CD14-positive monocyte (primary cell): ENCODE data around the gene KRTAP23-1. TPM values are rescaled to one million over a fixed set of nuclear protein-coding genes. Genes with fewer than 3 reads are reported as not detected.

Experiments
- DNase-seq, 3 donors: peaks; one replicate each; pipeline ENCODE4 v3.0.0-alpha.2; 2011 to 2022
- H2AFZ ChIP-seq: 2 replicates; pipeline ENCODE4 v1.6.0; 2012; ENCODE audit warnings: mild to moderate bottlenecking, low read depth, low read length, inconsistent platforms; ENCODE audit not compliant: insufficient read depth, poor library complexity, severe bottlenecking
- H3K27ac ChIP-seq, 2 donors: 1 replicate in 1 of 2; 2 replicates in 1 of 2; pipeline ENCODE4 v1.5.1; 2012 to 2013; ENCODE audit warnings: low read length in 2 of 2, control low read depth in 1 of 2, inconsistent platforms in 1 of 2, low read depth in 1 of 2, mild to moderate bottlenecking in 1 of 2
- H3K27me3 ChIP-seq, 2 donors: one replicate each; pipeline versions ENCODE4 v1.6.0 to v1.6.1; 2011 to 2013; ENCODE audit warnings: low read length in 2 of 2; ENCODE audit not compliant: control insufficient read depth in 2 of 2, insufficient read depth in 2 of 2
- H3K36me3 ChIP-seq, 2 donors: replicated peaks in 1 of 2; 1 replicate in 1 of 2; 2 replicates in 1 of 2; pipeline versions ENCODE4 v1.5.1 to v1.6.1; 2012 to 2013; ENCODE audit warnings: low read length in 2 of 2, control low read depth in 1 of 2, inconsistent platforms in 1 of 2, mild to moderate bottlenecking in 1 of 2; ENCODE audit not compliant: insufficient read depth in 2 of 2, control insufficient read depth in 1 of 2
- H3K4me1 ChIP-seq, 2 donors: 1 replicate in 1 of 2; 2 replicates in 1 of 2; pipeline versions ENCODE4 v1.5.1 to v1.6.1; 2012 to 2013; ENCODE audit warnings: low read length in 2 of 2, control low read depth in 1 of 2, inconsistent platforms in 1 of 2, mild to moderate bottlenecking in 1 of 2, moderate library complexity in 1 of 2; ENCODE audit not compliant: insufficient read depth in 2 of 2, control insufficient read depth in 1 of 2
- H3K4me2 ChIP-seq: replicated peaks from 2 replicates; pipeline ENCODE3; 2012; ENCODE audit warnings: low read length, moderate library complexity, mild to moderate bottlenecking; ENCODE audit not compliant: poor library complexity, severe bottlenecking; ENCODE audit errors: extremely low read depth
- H3K4me3 ChIP-seq, 3 experiments: fragments of 200-600 bp in 1 of 3; sonication (generic) in 1 of 3; replicated peaks in 1 of 3; 1 replicate in 2 of 3; 2 replicates in 1 of 3; pipeline ENCODE4 v1.5.1; 2011 to 2013; ENCODE audit warnings: low read length in 3 of 3, mild to moderate bottlenecking in 3 of 3, control low read depth in 2 of 3, low read depth in 2 of 3, inconsistent platforms in 1 of 3, moderate library complexity in 1 of 3
- H3K79me2 ChIP-seq: 2 replicates; pipeline ENCODE4 v1.6.0; 2012; ENCODE audit warnings: mild to moderate bottlenecking, control low read depth, inconsistent platforms, low read length, moderate library complexity; ENCODE audit not compliant: insufficient read depth
- H3K9ac ChIP-seq: 2 replicates; pipeline ENCODE4 v1.6.0; 2017; ENCODE audit warnings: low read length, mild to moderate bottlenecking; ENCODE audit not compliant: insufficient read depth, poor library complexity, severe bottlenecking
- H3K9me3 ChIP-seq, 2 donors: replicated peaks in 1 of 2; 1 replicate in 1 of 2; 2 replicates in 1 of 2; pipeline versions ENCODE4 v1.5.1 to v1.6.1; 2012 to 2013; ENCODE audit warnings: low read length in 2 of 2, control low read depth in 1 of 2; ENCODE audit not compliant: control insufficient read depth in 1 of 2, insufficient read depth in 1 of 2
- H4K20me1 ChIP-seq: 2 replicates; pipeline ENCODE4 v1.6.0; 2012; ENCODE audit warnings: mild to moderate bottlenecking, low read length, control low read depth, moderate library complexity; ENCODE audit not compliant: insufficient read depth
- H3K27ac Mint-ChIP-seq, 7 donors: one replicate each; pipeline ENCODE4 v1.8.0; 2020; ENCODE audit warnings: mild to moderate bottlenecking in 7 of 7, mixed read lengths in 7 of 7, moderate library complexity in 6 of 7, inconsistent platforms in 2 of 7
- H3K27me3 Mint-ChIP-seq, 3 donors: one replicate each; pipeline ENCODE4 v1.8.0; 2021 to 2022; ENCODE audit warnings: low read depth in 3 of 3, mild to moderate bottlenecking in 3 of 3, mixed read lengths in 3 of 3, moderate library complexity in 3 of 3, inconsistent platforms in 1 of 3
- H3K36me3 Mint-ChIP-seq, 2 donors: one replicate each; pipeline ENCODE4 v1.8.0; 2020; ENCODE audit warnings: mixed read lengths in 2 of 2, inconsistent platforms in 1 of 2, mild to moderate bottlenecking in 1 of 2
- H3K4me1 Mint-ChIP-seq: one replicate; pipeline ENCODE4 v1.8.0; 2020; ENCODE audit warnings: mild to moderate bottlenecking, mixed read lengths
- H3K4me3 Mint-ChIP-seq, 2 donors: one replicate each; pipeline ENCODE4 v1.8.0; 2020; ENCODE audit warnings: mild to moderate bottlenecking in 2 of 2, mixed read lengths in 2 of 2, moderate library complexity in 1 of 2
- H3K9me3 Mint-ChIP-seq, 7 donors: one replicate each; pipeline ENCODE4 v1.8.0; 2020 to 2022; ENCODE audit warnings: mixed read lengths in 7 of 7, mild to moderate bottlenecking in 6 of 7, moderate library complexity in 6 of 7, inconsistent platforms in 2 of 7
- CTCF ChIP-seq: fragments of 200-600 bp; IDR thresholded peaks from one replicate; pipeline ENCODE4 v1.8.0; 2022; ENCODE audit warnings: antibody characterized with exemption, mild to moderate bottlenecking
- WGBS: methylation state at CpG from one replicate; pipeline ENCODE4 v1.1.5; 2013; ENCODE audit warnings: missing lambda C conversion rate; ENCODE audit not compliant: insufficient coverage; 5-methylcytosine and 5-hydroxymethylcytosine counted together
- intact Hi-C, 2 donors: fragments of 100-400 bp; cut with micrococcal nuclease; formaldehyde crosslinking; loops; one replicate each; pipeline versions ENCODE4 v1.15.0 to v1.15.1; 2023
- polyA plus RNA-seq, 3 donors: library from polyadenylated mRNA; depleted of rRNA in 1 of 3; unstranded in 2 of 3; stranded (reverse) in 1 of 3; fragments of 300-500 nt in 2 of 3; fragments of >200 nt in 1 of 3; fragmentation: Illumina TruSeq in 2 of 3; gene quantifications; 1 replicate in 2 of 3; 2 replicates in 1 of 3; pipeline ENCODE4 v1.2.3, GENCODE V29; 2012 to 2021
- small RNA-seq: library from RNA; depleted of rRNA; stranded (forward); fragments of <200 nt; gene quantifications from one replicate; pipeline ENCODE3, GENCODE V24; 2012; ENCODE audit warnings: low read depth; ENCODE audit not compliant: insufficient read length

The KRTAP23-1 gene
- polyA plus RNA-seq, 3 donors = not detected

GRCh38 chr21:30305136-30305535 is 43.3 kb downstream of the KRTAP23-1 start:
- no peak for TF ChIP-seq CTCF
- Histone ChIP-seq H3K27me3 (no peaks in the 10 kb centered on the region), H2AFZ (no peak overlapping the region), H3K4me3 (no peak overlapping the region), H3K9me3 (no peaks in the 10 kb centered on the region), H4K20me1 (no peaks in the 10 kb centered on the region), H3K4me1 (no peaks in the 10 kb centered on the region), H3K4me2 (no peak overlapping the region), H3K36me3 (no peaks in the 10 kb centered on the region), H3K9ac (no peak overlapping the region), H3K79me2 (no peaks in the 10 kb centered on the region), H3K27ac (no peak overlapping the region)
- Mint-ChIP-seq H3K4me3 (no peak overlapping the region), H3K27me3 (no peaks in the 10 kb centered on the region), H3K27ac (no peak overlapping the region), H3K4me1 (no peaks in the 10 kb centered on the region), H3K9me3 (peaks cover 0 to 6% (median 2%) of the 10 kb centered on the region in 7 donors), H3K36me3 (no peaks in the 10 kb centered on the region)
- no peak for DNase-seq
- WGBS = no CpG with 5 or more reads among the region's 1 CpG
- intact Hi-C loops = no loop called here

Small RNA genes lying within 50 kb of the gene (small RNA-seq; reads per million reads assigned to genes)
- gene KRTAP23-1 (not detected), gene MIR4327 (not detected)

Other genes starting within 250 kb of the KRTAP23-1 start
- not detected for gene CLDN17, start 181.8 kb downstream of the KRTAP23-1 start, polyA plus RNA-seq
- gene CLDN8, start 132.5 kb downstream of the KRTAP23-1 start, polyA plus RNA-seq = not detected
- not detected for gene KRTAP24-1, start 65.7 kb downstream of the KRTAP23-1 start, polyA plus RNA-seq
- gene KRTAP25-1, start 59.1 kb downstream of the KRTAP23-1 start, polyA plus RNA-seq = not detected
- not detected for gene KRTAP26-1, start 28.3 kb downstream of the KRTAP23-1 start, polyA plus RNA-seq
- not detected for gene KRTAP27-1, start 10.9 kb downstream of the KRTAP23-1 start, polyA plus RNA-seq
- not detected for gene KRTAP13-2, start 23.7 kb upstream of the KRTAP23-1 start, polyA plus RNA-seq
- gene KRTAP13-1, start 47.4 kb upstream of the KRTAP23-1 start, polyA plus RNA-seq = not detected
- gene KRTAP13-3, start 77.3 kb upstream of the KRTAP23-1 start, polyA plus RNA-seq = not detected
- not detected for gene KRTAP13-4, start 81.6 kb upstream of the KRTAP23-1 start, polyA plus RNA-seq
- gene KRTAP15-1, start 91.7 kb upstream of the KRTAP23-1 start, polyA plus RNA-seq = not detected
- gene KRTAP19-1, start 131.8 kb upstream of the KRTAP23-1 start, polyA plus RNA-seq = not detected
- not detected for gene KRTAP19-2, start 138.8 kb upstream of the KRTAP23-1 start, polyA plus RNA-seq
- not detected for gene KRTAP19-3, start 143.4 kb upstream of the KRTAP23-1 start, polyA plus RNA-seq
- gene KRTAP19-4, start 148.6 kb upstream of the KRTAP23-1 start, polyA plus RNA-seq = not detected
- gene KRTAP19-5, start 153.5 kb upstream of the KRTAP23-1 start, polyA plus RNA-seq = not detected
- not detected for gene KRTAP19-6, start 193.3 kb upstream of the KRTAP23-1 start, polyA plus RNA-seq
- gene KRTAP19-7, start 212.7 kb upstream of the KRTAP23-1 start, polyA plus RNA-seq = not detected
- gene KRTAP22-2, start 241.8 kb upstream of the KRTAP23-1 start, polyA plus RNA-seq = not detected
- gene KRTAP6-3, start 243.8 kb upstream of the KRTAP23-1 start, polyA plus RNA-seq = not detected